VCaP (cell line): ENCODE measurements around the gene KMT2E.
"Not testable (repeated sequence)": the region's sequence is repeated elsewhere in the genome, so short reads cannot be mapped to it uniquely, and the experiment has no call there.

ENCODE experiments used
- H3K27ac ChIP-seq: fragments of 450-650 bp; 2 replicates; pipeline ENCODE4 v1.5.1; 2017
- TF ChIP-seq, protein P1 (sequence below): fragments of 450-650 bp; conservative IDR thresholded peaks from 2 replicates; pipeline ENCODE4 v1.5.1; 2017; ENCODE audit warnings: mild to moderate bottlenecking, moderate library complexity

The KMT2E gene

DNA sequence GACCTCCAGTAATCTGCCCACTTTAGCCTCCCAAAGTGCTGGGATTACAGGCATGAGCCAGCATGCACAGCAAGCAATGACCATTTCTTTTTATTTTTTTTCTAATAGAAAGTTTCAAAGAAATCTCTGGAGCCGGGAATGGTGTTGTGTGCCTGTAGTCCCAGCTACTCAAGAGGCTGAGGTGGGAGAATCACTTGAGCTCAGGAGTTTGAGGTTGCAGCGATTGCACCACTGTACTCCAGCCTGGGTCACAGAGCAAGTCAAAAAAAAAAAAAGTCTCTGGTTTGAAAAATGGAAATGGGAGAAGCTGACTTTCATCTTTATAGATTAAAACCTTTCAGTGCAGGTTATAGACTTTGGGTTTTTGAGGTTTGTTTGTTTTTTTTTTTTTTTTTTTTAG is 44.8 kb upstream of the KMT2E start:
- H3K27ac ChIP-seq, result peak overlapping the region; percentile 63; the same call in 1 of the 2 replicates
- TF ChIP-seq, protein P1, sequence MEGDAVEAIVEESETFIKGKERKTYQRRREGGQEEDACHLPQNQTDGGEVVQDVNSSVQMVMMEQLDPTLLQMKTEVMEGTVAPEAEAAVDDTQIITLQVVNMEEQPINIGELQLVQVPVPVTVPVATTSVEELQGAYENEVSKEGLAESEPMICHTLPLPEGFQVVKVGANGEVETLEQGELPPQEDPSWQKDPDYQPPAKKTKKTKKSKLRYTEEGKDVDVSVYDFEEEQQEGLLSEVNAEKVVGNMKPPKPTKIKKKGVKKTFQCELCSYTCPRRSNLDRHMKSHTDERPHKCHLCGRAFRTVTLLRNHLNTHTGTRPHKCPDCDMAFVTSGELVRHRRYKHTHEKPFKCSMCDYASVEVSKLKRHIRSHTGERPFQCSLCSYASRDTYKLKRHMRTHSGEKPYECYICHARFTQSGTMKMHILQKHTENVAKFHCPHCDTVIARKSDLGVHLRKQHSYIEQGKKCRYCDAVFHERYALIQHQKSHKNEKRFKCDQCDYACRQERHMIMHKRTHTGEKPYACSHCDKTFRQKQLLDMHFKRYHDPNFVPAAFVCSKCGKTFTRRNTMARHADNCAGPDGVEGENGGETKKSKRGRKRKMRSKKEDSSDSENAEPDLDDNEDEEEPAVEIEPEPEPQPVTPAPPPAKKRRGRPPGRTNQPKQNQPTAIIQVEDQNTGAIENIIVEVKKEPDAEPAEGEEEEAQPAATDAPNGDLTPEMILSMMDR, result no peak

DNA sequence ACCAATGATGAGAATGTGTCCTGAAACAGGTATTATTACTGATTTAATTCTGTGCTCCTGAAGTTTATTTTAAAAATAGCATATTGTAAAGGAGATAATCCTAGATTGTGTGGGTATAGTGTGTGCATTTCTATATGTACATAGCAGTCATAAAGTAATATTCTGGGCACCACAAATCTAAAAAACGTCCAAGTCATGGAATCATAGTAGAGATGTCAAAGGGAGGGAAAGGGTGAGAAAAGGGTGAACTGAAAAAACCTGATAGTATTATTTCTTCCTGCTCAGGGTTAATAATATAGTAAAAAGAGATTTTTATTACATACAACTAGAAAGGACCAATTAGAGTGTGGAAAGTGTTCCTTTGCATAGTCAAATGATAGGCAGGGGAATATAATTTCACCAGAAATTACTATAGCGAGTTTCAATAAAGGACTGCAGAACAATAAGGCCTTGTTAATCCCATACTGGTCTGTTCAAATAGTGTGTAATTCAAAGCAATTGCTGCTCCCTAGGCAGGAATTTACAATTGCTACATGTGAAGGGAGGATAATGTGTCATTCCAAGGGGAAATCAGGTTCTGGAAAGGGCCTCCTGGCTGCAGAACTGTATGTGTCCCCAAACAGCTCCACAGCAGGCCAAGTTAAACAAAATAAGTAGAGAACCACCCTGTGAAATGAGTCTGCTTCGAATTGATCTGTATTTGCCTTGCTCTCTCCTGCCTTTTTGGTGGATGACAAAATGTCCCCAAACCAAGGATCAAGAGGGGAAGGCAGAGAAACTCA is 42.5 kb upstream of the KMT2E start:
- H3K27ac ChIP-seq, result peak overlapping the region; percentile 63
- TF ChIP-seq, protein P1, result no peak

DNA sequence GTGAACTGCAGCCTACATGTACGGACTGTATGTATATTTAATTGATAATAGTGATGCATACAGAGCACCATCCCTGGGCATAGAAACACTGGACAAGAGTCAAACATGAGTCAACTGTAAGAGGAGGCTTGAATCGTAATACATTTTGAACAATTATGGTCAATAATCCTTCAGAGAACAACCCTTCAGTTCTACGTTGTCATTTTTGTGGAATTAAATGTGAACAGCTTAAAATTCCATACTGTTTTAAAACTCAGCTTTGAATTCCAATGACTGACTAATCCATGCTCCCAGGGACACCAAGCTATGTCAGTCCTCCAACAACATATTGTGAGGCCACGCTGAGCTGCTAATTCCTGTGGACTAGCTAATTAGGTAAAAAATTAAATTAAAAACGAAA is 41.5 kb upstream of the KMT2E start:
- TF ChIP-seq, protein P1, result no peak
- peak overlapping the region; percentile 63 for H3K27ac ChIP-seq

- TF ChIP-seq, protein P1, result no peak
- no peak overlapping the region for H3K27ac ChIP-seq
Measured at GRCh38 chr7:104973227-104973626, 40.8 kb upstream of the KMT2E start.

GRCh38 chr7:104973909-104974415 is 40.0 kb upstream of the KMT2E start:
- no peak overlapping the region for H3K27ac ChIP-seq
- TF ChIP-seq, protein P1, result no peak

GRCh38 chr7:104975553-104975952 is 38.5 kb upstream of the KMT2E start:
- H3K27ac ChIP-seq, result not testable (repeated sequence)

DNA sequence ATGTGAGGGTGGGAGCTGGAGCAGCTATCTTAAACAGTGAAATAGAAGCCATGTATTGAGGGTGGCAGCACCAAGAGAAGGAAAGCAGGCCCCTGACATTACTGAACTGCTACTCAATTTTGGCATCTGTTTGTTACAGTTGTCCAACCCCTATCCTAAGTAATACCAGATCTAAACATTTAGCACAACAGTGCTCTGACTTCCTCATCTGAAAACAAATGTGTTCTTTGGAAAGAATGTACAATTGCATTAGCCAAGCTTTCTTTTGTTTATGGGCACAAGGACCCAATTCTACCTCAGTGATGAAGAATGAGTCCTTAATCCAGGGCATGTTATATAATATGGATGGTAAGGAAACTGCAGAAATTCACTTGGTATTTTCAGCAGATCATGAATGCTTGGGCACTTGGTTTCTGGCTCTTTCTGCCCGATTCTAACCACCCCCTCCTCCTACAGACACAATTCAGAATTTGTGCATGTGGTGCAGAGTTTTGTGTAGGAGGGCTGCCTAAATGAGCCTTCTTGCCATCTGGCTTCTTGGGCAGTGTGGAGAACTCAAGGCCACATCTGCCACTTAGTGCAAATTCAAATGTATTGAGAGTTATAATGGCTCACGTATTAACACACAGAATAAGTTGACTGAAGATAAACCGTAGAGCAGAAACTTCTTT is 36.9 kb upstream of the KMT2E start:
- peak overlapping the region; percentile 97; the same call in 1 of the 2 replicates for H3K27ac ChIP-seq
- TF ChIP-seq, protein P1, result no peak

GRCh38 chr7:104978460-104978859 is 35.5 kb upstream of the KMT2E start:
- H3K27ac ChIP-seq, result peak overlapping the region; percentile 97; the same call in 1 of the 2 replicates
- TF ChIP-seq, protein P1, result no peak
